GM21390 (cell line): ENCODE results near the gene MYH9.
A peak's percentile ranks its signal among the peaks of the same experiment; 100 is the strongest.
"Not testable (repeated sequence)": the region's sequence is repeated elsewhere in the genome, so short reads cannot be mapped to it uniquely, and the experiment has no call there.

Experiments
- ATAC-seq: cut with Tn5 transposase; IDR thresholded peaks from one replicate; pipeline ENCODE4 v1.9.1; 2021; ENCODE audit not compliant: unreplicated experiment

MYH9 gene

DNA sequence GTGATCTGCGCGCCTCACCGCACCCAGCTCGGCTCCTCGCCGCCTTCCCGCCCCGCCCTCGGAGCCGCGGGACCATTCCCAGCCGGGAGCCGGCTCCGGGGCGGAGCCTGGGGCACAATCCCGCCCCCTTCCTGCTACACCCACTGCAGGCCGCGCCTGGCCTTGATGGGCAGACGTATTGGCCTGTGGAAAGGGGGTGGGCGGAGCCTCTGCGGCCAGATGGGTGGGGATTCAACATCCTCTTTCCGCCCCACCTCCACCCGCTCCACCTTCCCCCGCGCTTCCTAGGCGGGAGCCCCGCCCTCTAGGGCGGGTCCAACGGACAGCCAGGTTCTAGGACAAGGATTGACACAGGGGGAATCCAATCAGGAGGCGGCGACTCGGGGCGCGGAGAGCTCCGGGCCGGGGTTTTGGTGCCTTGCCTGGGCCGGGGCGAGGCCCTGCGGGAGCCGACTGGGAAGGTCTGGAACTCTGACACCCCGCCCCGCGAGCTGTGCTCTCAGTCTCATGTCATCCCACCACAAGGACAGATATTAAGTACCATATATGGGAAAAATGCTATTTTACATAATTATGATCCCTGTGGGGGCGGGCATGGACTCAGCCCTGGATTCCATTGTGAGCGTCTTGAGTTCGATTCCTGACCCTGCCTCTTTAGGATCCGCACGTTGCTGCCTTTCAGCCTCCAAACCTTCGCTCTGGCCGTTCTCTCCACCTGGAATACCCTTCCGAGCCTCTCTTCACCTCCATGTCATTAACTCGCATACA is at the start of gene MYH9:
MYH9 (minus strand) TSS at position 9 of the 768 bp plus-strand sequence. CDS start 38,731 bp downstream, outside the sequence.
- ATAC-seq = peak; percentile 63

GRCh38 chr22:36435516-36436415 is 48.0 kb upstream of the MYH9 start:
- ATAC-seq = no peak

DNA sequence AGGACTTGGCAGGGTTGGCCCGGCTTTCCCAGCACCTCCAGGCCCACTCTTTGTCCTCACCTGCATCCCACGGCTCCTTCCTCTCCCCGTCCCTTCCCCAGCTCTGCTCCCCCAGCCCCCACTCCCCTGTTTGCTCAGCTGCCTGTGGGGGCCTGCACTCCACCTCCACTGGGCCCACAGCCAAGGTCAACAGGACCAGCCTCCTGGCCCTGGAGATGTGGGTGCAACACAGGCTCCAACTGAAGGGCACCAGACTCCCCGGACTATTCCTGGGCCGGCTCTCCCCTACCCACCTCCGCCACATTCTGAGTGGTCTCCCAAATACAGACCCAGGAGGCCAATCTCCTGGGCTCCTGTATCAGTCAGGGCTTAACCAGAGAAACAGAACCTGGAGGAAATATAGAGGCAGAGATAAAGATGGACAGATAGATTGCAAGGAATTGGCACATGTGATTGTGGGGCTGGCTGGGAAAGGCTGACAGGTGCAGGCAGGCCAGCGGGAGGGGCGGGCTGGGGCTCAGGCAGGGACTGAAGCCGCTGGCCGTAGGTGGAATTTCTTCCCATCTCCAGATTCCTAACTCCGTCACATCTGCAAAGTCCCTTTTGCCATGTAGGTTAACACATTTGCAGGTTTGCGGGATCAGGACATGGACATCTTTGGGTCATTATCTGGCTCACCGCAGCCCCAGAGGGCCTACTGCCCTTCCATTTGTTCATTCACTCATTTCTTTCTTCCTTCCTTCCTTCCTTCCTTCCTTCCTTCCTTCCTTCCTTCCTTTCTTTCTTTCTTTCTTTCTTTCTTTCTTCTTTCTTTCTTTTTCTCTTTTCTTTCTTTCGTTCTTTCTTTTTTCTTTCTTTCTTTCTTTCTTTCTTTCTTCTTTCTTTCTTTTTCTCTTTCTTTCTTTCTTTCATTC is 45.8 kb upstream of the MYH9 start:
- no peak for ATAC-seq

- no peak for ATAC-seq
Measured at GRCh38 chr22:36432592-36433317, 45.0 kb upstream of the MYH9 start.

DNA sequence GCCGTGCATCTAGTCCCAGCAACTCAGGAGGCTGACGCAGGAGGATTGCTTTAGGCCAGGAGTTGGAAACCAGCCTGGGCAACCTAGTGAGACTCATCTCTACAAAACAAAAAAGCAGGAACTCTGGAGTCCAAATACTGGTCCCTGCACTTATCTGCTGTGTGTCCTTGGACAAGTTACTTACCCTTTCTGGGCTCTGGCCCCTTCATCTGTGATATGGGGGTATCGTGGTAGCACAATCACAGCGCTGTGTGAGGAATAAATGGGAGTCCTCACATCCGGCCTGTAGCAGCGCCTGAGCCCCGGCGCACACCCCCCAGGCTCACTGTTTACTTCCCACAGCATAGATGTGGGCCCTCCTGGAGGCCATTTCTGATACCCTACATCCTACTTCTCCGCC is 44.2 kb upstream of the MYH9 start:
- ATAC-seq = no peak

GRCh38 chr22:36430863-36431262 is 43.1 kb upstream of the MYH9 start:
- no peak for ATAC-seq

DNA sequence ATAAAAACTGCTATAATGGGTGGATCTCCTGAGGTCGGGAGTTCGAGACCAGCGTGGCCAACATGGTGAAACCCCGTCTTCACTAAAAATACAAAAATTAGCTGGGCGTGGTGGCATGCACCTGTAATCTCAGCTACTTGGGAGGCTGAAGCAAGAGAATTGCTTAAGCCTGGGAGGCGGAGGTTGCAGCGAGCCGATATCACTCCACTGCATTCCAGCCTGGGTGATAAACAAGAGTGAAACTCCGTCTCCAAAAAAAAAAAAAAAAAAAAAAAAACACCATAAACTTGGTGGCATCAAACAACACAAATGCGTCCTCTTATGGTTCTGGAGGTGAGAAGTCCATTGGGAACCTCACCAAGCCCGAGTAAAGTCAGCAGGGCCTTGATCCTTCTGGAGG is 40.2 kb upstream of the MYH9 start:
- not testable (repeated sequence) for ATAC-seq

GRCh38 chr22:36425977-36426523 is 38.3 kb upstream of the MYH9 start:
- no peak for ATAC-seq

- ATAC-seq = no peak
Measured at GRCh38 chr22:36424901-36425579, 37.3 kb upstream of the MYH9 start.

- not testable (repeated sequence) for ATAC-seq
Measured at GRCh38 chr22:36424466-36424865, 36.7 kb upstream of the MYH9 start.

DNA sequence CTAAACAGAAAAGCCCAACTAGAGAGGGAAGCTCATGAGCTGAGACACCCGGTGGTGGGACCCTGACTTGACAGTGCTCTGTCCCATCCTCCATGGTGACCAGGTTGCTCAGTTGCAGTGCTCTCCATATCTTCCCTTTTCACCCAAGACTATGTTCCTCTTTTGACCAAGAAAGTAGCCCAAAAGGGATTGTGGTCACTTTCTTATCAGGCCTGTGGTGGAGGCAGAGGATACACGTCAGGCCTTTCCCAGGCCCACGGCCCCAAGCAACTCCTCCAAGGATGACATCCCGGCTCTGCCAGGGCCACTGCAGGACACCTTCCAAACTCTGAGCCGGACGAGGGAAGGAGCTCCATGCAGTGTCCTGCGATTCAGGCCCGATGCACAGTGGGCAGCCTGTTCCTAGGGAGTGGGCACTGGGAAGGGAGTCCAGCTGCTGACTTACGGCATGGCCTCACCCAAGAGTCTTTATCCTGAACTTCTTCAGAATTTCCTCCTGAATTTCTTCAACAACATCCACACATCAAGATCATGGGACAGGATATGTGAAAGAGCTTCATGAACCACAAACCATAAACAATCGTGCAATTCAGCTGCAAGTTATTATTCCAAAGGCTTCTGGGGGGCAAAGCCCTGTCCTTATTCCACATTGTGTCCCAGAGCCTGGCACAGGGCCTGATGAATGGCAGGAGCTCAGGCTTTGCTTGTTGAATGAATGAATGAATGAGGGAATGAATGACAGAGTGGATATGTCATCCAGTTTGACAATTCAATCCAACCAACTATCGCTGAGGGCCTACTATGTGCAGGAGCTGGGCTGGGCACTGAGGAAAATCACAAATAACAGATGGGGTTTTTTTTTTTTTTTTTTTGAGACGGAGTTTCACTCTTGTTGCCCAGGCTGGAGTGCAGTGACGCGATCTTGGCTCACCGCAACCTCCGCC is 36.0 kb upstream of the MYH9 start:
- no peak for ATAC-seq

- no peak for ATAC-seq
Measured at GRCh38 chr22:36422287-36423014, 34.7 kb upstream of the MYH9 start.

DNA sequence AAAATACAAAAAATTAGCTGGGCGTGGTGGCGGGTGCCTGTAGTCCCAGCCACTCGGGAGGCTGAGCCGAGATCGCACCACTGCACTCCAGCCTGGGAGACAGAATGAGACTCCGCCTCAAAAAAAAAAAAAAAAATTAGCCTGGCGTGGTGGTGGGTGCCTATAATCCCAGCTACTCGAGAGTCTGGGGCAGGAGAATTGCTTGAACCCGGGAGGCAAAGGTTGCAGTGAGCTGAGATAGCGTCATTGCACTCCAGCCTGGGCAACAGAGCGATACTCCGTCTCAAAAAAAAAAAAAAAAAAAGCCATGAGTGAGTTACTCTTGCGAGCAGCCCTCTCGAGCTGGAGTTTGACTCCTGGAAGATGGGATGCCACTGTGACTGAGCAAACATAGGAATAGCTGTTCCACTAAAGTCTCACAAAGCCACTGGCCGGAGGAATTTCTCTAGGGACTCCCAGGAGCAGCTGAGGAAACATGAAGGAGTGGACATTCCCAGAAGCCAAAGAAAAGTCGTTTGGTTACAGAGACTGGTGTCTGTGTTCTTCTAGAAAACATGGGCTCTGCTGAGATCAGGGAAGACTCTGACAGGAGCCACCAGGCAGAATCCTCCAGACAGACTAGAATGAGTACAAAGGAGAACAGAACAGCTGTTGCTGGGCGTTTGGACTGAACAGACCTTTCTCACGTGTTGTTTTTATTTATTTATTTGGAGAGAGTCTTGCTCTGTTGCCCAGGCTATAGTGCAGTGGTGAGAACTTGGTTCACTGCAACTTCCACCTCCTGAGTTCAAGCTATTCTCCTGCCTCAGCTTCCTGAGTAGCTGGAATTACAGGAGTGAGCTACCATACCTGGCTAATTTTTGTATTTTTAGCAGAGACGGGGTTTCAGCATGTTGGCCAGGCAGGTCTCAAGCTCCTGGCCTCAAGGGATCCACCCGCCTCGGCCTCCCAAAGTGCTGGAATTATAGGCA is 32.4 kb upstream of the MYH9 start:
- no peak for ATAC-seq

DNA sequence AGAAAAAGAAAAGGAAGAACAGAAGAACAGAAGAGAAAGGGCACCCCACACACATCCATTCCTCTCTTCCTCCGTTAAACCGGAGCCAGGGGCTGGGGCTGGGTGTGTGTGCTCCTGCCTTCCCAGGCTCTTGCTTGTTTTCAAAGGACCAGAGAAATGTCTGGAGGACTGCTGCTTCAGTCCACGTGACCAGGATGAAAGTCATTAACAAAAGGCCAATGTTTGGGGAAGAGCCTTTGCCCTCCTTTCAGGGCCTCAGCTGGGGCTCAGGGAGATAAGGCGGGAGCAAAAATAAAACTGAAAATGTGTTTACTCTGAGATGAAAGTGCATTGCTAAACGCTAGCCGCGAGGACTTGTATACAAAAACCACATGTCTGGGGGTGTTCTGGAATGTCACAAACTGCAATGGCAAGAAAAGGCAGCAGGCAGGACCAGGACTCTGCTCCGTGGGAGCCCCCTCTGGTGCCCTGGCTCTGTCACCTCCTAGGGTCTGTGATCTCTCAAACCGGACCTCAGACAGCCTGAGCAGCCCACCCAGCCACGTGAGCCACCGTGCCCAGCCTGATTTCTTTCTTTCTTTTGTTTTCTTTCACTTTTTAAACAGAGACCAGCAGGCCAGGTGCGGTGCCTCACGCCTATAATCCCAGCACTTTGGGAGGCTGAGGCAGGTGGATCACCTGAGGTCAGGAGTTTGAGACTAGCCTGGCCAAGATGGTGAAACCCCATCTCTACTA is 31.6 kb upstream of the MYH9 start:
- ATAC-seq = no peak

DNA sequence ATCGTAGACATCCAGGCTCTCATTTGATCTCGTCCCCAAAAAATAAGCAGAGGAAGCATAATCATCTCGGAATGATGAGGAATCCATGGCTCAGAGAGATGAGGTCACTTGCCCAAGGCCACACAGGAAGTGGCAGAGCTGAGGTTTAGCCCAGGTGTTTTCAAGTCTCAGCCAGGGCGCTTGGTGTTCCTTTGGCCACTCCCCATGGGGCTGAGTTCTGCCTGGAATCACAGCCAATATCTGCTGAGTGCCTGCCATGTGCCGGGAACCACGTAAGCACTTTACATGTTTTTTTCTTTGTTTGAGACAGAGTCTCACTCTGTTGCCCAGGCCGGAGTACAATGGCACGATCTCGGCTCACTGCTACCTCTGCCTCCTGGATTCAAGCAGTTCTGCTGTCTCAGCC is 29.5 kb upstream of the MYH9 start:
- ATAC-seq = no peak
